Esophagus muscularis mucosa (tissue), 4 donors: ENCODE data around the gene PARG. TPM values are rescaled to one million over a fixed set of nuclear protein-coding genes. Genes with fewer than 3 reads are reported as not detected.

ENCODE experiments used
- small RNA-seq, 3 donors: library from RNA; depleted of rRNA; stranded (forward); fragments of <200 nt; gene quantifications; one replicate each; pipeline ENCODE3, GENCODE V24; 2016
- total RNA-seq, 4 donors: library from RNA; depleted of rRNA; stranded (reverse); fragments of >200 nt; gene quantifications; one replicate each; pipeline versions ENCODE4 v1.1.0 to v1.2.1, GENCODE V29; 2016

The PARG gene
- total RNA-seq, 4 donors from 2014 or later: 20.9 to 30.7 (median 23.7) TPM

Small RNAs within 50 kb of the gene (small RNA-seq; reads per million reads assigned to genes)
- gene RNA5SP317 (0 reads per million in 3 donors), gene SNORA74C-2 (0 reads per million in 3 donors)

Other genes starting within 250 kb of the PARG start
- gene OGDHL, start 179.7 kb downstream of the PARG start, total RNA-seq: 1 to 10 TPM in 2 of 4 donors, under 1 TPM in 2; 0.42 to 2.0 (median 0.95) TPM
- gene TIMM23B, start within 50 bp of the PARG start, total RNA-seq: 10 to 100 TPM; 13.5 to 24.9 (median 19.4) TPM
- 10 to 100 TPM in 2 of 4 donors, 1 to 10 TPM in 2; 6.3 to 12.0 (median 9.7) TPM for gene AGAP6, start 46.4 kb upstream of the PARG start, total RNA-seq
- gene WASHC2A, start 125.9 kb upstream of the PARG start, total RNA-seq: 10 to 100 TPM; 33.0 to 43.0 (median 34.3) TPM